NCI-H2196 (cell line): ENCODE results near the gene CD93.

Source experiments
- DNase-seq: peaks from one replicate; lab custom pipeline; 2025; ENCODE audit not compliant: unreplicated experiment; lab: John Stamatoyannopoulos, UW

CD93 gene

DNA sequence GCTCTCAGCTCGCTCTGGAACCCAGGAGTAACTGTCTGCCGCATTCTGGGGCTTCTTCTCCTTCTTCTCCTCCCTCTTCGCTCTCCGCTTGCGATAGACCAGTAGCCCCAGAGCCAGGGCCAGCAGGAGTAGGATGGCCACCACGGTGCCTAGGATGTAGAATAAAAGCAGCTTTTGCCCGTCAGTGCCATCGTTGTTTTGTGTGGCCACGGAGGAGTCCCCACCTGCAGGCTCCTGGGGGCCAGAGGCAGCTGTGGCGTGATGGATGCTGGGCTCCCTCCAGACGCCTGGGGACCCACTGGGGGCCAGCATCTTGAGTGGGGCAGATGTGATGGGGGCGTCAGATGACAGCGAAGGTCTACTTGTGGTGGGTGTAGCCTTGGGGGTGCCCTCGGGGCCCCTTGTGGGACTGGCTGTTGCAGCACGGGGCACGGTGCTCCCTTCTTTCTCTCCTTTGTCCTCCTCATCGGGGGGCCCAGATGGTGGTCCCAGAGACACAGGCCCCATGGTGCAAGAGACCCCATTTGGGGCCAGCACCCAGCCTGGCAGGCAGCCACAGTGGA is 1.8 kb downstream of the CD93 start:
- no peak for DNase-seq

DNA sequence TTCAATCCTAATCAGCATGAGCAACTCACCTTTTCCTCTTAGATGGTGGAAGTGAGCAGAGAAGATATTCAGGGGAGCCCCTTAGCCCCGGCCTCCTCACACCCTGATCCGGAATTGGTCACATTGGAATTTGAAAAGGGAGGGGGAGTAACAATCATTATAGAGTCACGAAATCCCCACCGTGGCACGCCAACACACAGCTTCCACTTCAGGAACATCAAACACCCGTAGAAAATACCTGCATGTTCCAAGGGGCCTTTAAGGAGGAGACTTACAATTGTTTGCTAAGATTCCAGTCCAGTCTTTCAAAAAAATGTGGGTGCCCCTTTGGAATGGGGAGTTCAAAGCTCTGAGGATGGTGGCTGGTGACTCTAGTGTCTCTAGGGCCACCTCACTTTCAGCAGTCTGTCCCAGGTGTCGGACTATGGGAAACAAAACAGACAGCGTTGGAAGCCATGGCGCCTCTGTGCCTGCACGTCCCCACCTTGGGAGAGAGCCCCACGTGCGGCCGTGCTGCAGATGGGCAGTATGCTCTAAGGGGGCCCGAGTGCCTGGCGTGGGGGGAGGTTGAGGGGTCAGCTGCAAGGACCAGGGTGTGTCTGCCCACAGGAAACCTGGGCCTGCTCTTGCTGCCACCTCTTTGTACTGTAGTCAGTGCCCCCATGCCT is 2.4 kb downstream of the CD93 start:
- no peak for DNase-seq

GRCh38 chr20:23082846-23083552 is 3.1 kb downstream of the CD93 start:
- DNase-seq, result peak; percentile 5

GRCh38 chr20:23081263-23081819 is 4.8 kb downstream of the CD93 start:
- no peak for DNase-seq

DNA sequence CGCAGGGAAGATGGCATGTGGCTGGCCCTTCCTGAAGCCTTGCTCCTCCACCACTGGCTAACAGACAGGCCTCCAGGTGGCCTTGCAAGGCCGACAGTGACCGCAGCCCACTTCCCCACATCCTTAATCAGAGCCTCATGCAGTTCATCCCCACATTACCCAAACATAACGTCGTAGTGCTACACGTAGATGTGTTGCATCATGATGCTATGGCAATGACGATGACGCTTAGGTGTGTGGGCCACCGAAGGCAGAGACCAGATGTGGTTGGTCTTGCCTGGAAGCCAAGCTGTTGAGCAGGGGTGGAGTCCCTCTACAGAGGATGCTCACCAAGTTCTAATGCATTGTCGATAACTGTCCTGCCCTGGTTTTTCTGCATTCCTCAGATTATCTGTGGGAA is 5.6 kb downstream of the CD93 start:
- DNase-seq, result no peak

DNA sequence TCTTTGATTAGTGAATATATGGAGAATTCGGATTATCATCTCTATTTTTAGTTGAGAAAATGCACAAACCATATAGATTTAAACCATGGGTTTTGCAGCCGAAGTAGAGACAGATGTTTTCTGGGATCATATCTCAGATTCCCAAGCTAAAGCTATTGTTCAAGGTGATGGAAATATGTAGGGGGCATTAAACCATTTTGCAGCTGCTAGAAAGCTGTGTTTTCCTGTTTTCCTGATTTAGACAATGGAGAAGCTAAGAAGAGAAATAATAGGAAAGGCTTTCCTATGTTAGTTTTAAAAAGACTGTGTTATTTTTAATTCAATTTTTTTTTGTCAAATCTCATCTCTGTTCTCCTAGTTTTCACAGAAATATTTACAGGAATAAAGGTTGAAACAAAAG is 6.2 kb downstream of the CD93 start:
- DNase-seq, result no peak

DNA sequence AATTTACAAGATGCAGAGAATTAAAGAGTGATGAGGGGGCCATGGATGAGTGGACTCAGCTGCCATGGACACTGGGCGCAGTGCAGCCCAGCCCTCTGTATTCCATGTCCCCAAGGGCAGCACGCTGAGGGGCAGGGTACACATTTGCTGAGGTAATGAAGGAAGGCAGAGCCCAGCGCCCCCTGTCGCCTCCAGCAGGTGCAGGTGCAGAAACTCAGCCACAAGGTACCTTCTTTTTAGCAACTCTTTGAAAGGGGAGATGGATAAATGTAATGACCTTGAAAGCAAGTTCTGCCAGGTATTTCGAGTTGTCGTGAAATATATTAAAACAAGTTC is 7.1 kb downstream of the CD93 start:
- DNase-seq, result no peak

GRCh38 chr20:23078351-23079015 is 7.6 kb downstream of the CD93 start:
- DNase-seq, result no peak

- DNase-seq, result no peak
Measured at GRCh38 chr20:23077277-23077676, 8.8 kb downstream of the CD93 start.

- DNase-seq, result no peak
Measured at GRCh38 chr20:23074052-23074451, 12.1 kb downstream of the CD93 start.

GRCh38 chr20:23072892-23073586 is 13.1 kb downstream of the CD93 start:
- no peak for DNase-seq

GRCh38 chr20:23071996-23072395 is 14.1 kb downstream of the CD93 start:
- DNase-seq, result no peak

DNA sequence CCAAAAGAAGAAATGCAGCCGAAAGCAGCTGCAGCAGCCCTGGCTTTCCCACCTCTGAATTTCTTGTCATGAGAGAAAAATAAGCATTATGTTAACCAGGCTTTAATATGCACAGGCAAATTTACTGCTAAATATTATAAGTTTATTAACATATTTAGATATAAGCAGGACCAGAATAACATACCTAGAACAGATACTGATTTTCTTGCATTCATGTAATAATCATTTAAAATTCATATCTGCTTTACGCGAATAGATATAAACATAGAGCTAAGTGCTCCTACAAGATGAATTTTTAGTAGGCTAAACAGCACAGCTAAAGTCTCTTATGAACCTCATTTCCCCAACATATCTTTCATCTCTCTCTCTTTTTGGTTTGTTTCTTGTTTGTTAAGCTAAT is 14.7 kb downstream of the CD93 start:
- no peak for DNase-seq

DNA sequence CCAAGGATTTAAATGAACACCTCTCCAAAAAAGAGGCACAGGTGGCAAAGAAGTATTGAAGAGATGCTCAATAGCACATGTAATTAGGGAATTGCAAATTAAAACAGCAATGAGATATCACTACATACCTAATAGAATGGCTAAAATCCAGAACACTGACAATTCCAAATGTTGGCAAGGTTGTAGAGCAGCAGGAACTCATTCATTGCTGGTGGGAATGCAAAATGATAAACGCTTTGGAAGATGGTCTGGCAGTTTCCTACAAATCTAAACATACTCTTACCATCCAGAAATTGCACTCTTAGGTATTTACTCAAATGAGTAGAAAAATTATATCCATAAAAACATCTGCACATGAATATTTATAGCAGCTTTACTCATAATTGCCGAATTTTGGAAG is 17.0 kb downstream of the CD93 start:
- no peak for DNase-seq

DNA sequence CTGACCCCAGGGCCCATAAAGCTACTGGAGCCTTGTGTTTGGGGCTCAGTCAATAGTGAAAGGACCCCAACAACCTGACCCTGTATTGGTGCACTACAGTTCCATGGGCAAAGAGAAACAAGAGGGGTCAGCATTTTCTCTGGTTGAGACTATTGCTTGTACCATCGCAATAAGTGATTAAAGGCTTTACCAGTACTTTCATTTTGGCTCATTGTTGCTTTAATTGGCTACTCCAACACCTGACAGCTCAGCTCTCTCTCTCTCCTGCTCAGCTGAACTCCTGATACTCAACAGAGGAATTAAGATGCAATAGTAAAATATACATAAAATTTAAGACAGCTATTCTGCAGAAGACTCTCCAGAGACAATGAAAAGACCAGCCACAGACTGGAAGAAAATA is 17.8 kb downstream of the CD93 start:
- no peak for DNase-seq

GRCh38 chr20:23066772-23067171 is 19.4 kb downstream of the CD93 start:
- no peak for DNase-seq

DNA sequence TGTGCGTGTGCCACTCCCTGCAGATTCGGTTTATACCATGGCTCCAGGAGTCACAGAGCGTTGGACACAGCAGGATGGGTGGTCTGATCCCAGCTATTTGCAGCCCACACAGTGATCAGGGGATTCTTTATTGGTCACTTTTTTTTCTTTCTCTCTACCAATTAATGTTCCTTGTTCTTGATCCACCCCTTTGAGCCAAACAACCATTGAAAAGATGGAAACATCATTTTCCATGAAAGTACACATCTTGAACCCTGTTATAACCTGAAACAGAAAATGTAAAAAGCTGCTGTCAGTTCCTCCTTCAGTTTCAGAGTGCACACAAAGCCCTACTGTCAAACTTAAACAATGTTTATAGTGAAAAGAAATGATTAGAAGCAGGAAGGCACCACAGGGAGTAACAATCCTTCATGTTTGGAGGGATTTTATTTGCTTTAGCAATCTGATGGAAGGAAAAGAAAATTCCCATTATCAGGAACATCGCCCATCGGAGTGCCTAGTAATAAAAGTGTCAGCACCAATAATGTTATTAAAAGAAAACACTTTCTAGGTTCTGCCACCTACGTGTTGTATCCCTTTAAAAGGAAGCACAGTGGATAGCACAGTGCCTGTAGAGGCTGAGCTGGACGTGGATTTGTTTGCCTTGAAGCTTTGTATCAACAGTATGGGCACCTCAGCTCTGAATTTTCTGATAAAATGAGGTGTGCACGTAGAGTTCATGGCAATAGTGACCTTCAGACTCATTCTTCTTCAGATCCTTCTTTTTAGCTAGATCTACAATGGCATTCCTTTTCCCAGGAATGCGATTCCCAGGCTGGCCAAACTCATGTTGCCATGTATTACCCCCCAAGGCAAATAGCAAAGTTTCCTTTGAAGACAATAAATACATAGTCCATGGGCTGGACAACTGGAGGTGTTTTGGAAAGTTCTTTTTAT is 20.6 kb downstream of the CD93 start:
- no peak for DNase-seq

- no peak for DNase-seq
Measured at GRCh38 chr20:23063581-23063980, 22.5 kb downstream of the CD93 start.

DNA sequence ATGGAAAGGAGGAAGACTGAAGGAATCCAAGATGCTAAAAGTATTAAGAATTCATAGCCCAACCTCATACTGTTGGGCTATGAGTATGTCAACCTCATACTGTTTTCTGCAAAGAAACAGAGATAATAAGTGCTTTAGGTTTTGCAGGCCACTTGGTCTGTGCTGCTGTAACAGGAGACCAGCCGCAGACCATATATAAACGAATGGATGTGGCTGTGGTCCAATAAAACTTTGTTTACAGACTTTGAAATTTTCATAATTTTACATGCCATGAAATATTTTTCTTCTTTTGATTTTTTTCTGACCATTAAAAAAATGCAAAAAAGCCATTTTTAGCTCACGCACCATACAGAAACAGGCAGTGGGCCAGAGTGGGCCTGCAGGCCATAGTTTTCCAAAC is 23.0 kb downstream of the CD93 start:
- no peak for DNase-seq

DNA sequence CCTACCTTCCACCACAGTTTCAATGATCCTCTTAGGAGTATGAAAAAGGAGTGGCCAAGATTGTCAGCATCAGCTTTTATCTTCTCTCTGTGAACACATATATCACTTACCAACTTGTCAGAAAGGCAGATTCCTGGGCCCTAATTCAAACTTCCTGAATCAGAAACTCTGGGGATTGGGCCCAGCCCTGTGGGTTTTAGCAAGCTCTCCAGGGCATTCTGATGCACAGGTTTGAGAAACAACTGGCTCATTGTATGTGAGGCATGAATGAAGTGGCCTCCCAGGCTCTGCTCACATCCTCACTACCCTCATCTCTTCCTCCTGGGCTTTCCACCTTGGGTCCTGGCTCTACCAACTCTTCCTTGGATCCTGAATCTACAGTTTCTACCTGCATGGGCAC is 23.5 kb downstream of the CD93 start:
- no peak for DNase-seq
